GM13976 (cell line): ENCODE results near the gene PIGO.

ENCODE experiments used
- DNase-seq: peaks from one replicate; pipeline ENCODE4 v3.0.0; 2012; ENCODE audit warnings: low spot score
- CTCF ChIP-seq: IDR thresholded peaks from 2 replicates; pipeline ENCODE4 v1.5.1; 2012; ENCODE audit warnings: borderline replicate concordance, mild to moderate bottlenecking; ENCODE audit not compliant: insufficient read depth; ENCODE audit errors: extremely low read depth, missing control alignments, control extremely low read depth
- in situ Hi-C: fragments of 300-500 bp; cut with MboI; formaldehyde crosslinking; loops from one replicate; pipeline ENCODE4 v1.12.0; 2022; ENCODE audit warnings: low sequenced_read_pairs, mixed read lengths, inconsistent platforms; ENCODE audit not compliant: unreplicated experiment

The PIGO gene

GRCh38 chr9:35079426-35080341 is 16.7 kb downstream of the PIGO start, which contains the start of gene FANCG:
Gene FANCG (minus strand): TSS chr9:35079942. CDS start chr9:35079524, 418 bp downstream.
- DNase-seq: peak; percentile 95
- in situ Hi-C loops: no loop called here
- no peak for TF ChIP-seq CTCF

GRCh38 chr9:35079041-35079425 is 17.4 kb downstream of the PIGO start:
- no peak for TF ChIP-seq CTCF
- in situ Hi-C loops: no loop called here
- no peak for DNase-seq

GRCh38 chr9:35078066-35078465 is 18.3 kb downstream of the PIGO start:
- TF ChIP-seq CTCF: no peak
- in situ Hi-C loops: no loop called here

DNA sequence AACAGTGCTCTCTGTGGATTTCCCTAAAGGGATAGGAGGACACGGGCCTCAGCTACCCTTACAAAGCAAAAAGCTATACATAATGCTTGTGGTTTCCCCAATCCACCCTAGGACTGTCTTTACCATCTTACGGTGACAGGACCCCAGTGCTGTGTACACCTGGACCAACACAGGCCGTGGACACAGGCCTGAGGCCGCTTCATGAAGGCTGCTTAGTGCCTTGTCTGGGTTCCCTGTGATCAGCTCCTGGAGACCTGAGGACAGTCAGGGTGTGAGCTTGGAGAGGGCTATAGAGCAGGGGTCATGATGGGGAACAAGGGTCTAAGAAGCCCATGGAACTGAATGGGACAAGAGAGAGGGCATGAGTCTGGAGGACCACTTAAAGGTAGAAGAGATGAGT is 19.5 kb downstream of the PIGO start:
- DNase-seq: no peak
- TF ChIP-seq CTCF: no peak
- in situ Hi-C loops: no loop called here

More at GRCh38 chr9:35078066-35078465, 18.3 kb downstream of the PIGO start:
- no peak for DNase-seq

GRCh38 chr9:35075358-35075757 is 21.0 kb downstream of the PIGO start:
- in situ Hi-C loops: no loop called here
- DNase-seq: no peak
- TF ChIP-seq CTCF: no peak

GRCh38 chr9:35074791-35075190 is 21.6 kb downstream of the PIGO start:
- in situ Hi-C loops: no loop called here
- DNase-seq: no peak
- TF ChIP-seq CTCF: no peak
